GM13977 (cell line): ENCODE data around the gene DDAH1.

Source experiments
- DNase-seq: peaks from one replicate; pipeline ENCODE4 v3.0.0; 2012; ENCODE audit warnings: low spot score
- in situ Hi-C: fragments of 300-500 bp; cut with MboI; formaldehyde crosslinking; loops from one replicate; pipeline ENCODE4 v1.12.0; 2022; ENCODE audit warnings: low sequenced_read_pairs, low pct_unique_long_range_greater_than_20kb, mixed read lengths, inconsistent platforms; ENCODE audit not compliant: unreplicated experiment
- TF ChIP-seq, protein P1 (sequence below): IDR thresholded peaks from 2 replicates; pipeline ENCODE4 v1.5.1; 2012; ENCODE audit warnings: mild to moderate bottlenecking, control low read depth; ENCODE audit not compliant: insufficient read depth; ENCODE audit errors: extremely low read depth, missing control alignments

Gene DDAH1

DNA sequence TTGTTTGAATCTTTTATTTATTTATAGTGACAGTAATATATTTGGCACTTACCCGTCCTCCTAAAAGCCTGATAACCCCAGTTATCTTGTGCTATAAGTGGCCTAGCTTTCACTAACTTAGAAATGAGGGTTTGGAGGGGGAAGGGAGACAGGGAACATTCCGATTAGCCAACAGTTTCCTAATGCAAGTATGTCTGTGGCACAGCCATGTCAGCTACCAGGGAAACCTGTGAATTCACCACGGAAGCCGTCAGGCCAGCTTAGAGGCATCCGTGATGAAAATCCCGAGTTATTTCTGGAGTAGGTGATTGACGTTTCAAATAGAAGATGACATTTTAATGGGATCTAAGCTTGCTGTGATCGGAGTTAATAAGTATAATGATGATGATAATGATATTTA lies 149.2 kb downstream of the DDAH1 start:
- in situ Hi-C loops, result loop anchor here (25.0 kb wide), 2 partner anchors 372 to 697 kb away; no protein-coding TSS in a partner anchor
- TF ChIP-seq, protein P1, sequence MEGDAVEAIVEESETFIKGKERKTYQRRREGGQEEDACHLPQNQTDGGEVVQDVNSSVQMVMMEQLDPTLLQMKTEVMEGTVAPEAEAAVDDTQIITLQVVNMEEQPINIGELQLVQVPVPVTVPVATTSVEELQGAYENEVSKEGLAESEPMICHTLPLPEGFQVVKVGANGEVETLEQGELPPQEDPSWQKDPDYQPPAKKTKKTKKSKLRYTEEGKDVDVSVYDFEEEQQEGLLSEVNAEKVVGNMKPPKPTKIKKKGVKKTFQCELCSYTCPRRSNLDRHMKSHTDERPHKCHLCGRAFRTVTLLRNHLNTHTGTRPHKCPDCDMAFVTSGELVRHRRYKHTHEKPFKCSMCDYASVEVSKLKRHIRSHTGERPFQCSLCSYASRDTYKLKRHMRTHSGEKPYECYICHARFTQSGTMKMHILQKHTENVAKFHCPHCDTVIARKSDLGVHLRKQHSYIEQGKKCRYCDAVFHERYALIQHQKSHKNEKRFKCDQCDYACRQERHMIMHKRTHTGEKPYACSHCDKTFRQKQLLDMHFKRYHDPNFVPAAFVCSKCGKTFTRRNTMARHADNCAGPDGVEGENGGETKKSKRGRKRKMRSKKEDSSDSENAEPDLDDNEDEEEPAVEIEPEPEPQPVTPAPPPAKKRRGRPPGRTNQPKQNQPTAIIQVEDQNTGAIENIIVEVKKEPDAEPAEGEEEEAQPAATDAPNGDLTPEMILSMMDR, result no peak

GRCh38 chr1:85314726-85315125 lies 150.2 kb downstream of the DDAH1 start:
- in situ Hi-C loops, result loop anchor here (25.0 kb wide), 2 partner anchors 373 to 698 kb away; no protein-coding TSS in a partner anchor
- no peak for DNase-seq
- TF ChIP-seq, protein P1, result no peak

More for the DNA sequence above, 149.2 kb downstream of the DDAH1 start:
- DNase-seq, result no peak

DNA sequence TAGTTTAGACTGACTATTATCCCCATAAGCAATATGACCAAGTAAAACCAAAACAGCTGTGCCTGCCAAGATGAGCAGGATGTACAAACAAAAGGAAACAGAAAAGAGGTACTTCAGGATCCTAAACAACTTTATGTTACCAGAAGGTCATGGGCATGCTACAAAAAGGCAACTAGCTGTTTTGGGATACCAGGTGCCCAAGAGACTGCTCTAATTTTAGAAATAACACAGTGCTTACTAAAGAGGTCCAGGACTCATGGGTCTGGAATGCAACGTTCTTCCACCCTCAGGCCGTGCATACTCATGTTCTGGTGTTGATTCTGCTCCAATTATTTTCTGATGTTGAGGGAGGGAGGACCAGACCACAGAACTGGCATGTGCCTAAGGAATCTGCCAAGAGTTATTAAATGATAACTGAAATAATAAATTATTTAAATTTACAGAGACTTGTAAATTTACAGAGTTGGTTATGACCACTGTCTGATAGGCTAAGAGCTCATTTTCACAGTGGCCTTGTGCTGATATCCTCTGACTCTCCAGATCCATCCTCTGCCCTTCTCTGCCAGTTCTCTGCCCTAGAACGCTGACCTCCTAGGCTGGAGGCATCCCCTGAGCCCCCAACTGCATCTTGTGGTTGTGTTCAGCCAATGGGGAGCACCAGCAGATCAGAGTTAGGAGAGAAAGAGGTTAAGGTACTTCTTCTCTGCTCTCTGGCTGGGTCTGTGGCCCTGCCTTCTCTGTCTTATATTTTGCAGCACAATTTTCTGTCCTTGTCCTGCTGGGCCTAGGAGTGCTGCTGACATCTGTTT lies 150.9 kb downstream of the DDAH1 start:
- no peak for DNase-seq
- TF ChIP-seq, protein P1, result no peak
- in situ Hi-C loops, result loop anchor here (25.0 kb wide), 2 partner anchors 373 to 698 kb away; no protein-coding TSS in a partner anchor

DNA sequence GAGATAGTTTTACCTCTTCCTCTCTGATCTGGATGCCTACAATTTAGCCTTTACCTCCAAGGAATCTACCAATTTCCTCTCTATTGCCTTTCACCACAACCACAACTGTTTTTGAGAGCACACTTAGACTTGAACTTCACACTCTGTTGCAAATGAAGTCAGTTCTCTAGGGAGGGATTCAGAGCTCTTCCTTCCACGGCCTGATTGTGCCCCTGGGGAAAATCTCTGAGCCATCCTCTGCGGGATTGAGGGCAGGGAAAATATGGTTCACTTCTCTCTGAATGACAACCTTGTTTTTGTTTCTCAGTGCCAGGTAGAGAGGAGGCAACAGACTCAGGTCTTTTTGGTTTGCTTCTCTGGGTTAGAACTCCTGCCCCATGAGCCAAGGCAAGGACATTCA lies 153.1 kb downstream of the DDAH1 start:
- TF ChIP-seq, protein P1, result no peak
- no peak for DNase-seq
- in situ Hi-C loops, result loop anchor here (25.0 kb wide), 2 partner anchors 375 to 700 kb away; no protein-coding TSS in a partner anchor

DNA sequence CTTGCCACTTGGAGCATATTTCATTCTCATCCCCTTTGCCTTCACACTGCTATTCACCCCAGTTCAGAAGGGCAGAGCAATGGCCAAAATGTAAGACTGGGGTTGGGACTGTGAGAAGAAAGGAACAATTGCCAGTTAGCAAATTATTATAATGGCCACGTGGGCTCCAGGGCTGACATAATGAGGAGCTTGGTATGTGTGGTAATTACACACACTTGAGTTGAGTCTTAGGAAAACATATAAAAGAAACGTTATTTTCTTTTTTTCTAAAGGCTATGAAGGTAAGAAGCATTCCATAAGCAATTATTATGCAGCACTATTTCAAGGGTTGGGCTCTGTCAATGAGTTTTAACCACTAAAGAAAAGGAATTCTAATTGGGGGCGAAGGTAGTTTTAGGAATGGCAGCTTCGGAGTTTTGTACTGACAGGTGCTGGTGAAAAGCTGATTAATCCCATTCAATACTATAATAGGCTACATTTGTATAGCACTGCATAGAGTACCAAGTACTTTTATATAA lies 156.1 kb downstream of the DDAH1 start:
- in situ Hi-C loops, result loop anchor here (25.0 kb wide), 2 partner anchors 378 to 703 kb away; no protein-coding TSS in a partner anchor
- no peak for DNase-seq

More for the DNA sequence above, 156.1 kb downstream of the DDAH1 start:
- TF ChIP-seq, protein P1, result no peak
